NCI-H2196 (cell line): ENCODE data around the gene KHDRBS1.
A peak's percentile ranks its signal among the peaks of the same experiment; 100 is the strongest.
"Not testable (repeated sequence)": the region's sequence is repeated elsewhere in the genome, so short reads cannot be mapped to it uniquely, and the experiment has no call there.

Source experiments
- DNase-seq: peaks from one replicate; lab custom pipeline; 2025; ENCODE audit not compliant: unreplicated experiment; lab: John Stamatoyannopoulos, UW

Gene KHDRBS1

GRCh38 chr1:32012709-32013385 is 821 bp upstream of the KHDRBS1 start:
- no peak for DNase-seq

GRCh38 chr1:32014199-32014947 is 705 bp downstream of the KHDRBS1 start:
- DNase-seq = no peak

GRCh38 chr1:32014948-32015273 is 1.2 kb downstream of the KHDRBS1 start:
- no peak for DNase-seq

GRCh38 chr1:32020339-32020738 is 6.7 kb downstream of the KHDRBS1 start:
- DNase-seq = no peak

GRCh38 chr1:32021574-32022018 is 7.9 kb downstream of the KHDRBS1 start:
- not testable (repeated sequence) for DNase-seq

GRCh38 chr1:32023351-32023750 is 9.7 kb downstream of the KHDRBS1 start:
- no peak for DNase-seq

- no peak for DNase-seq
Observed at GRCh38 chr1:32025515-32025914, 11.8 kb downstream of the KHDRBS1 start.

GRCh38 chr1:32028746-32029145 is 15.1 kb downstream of the KHDRBS1 start:
- peak; percentile 29 for DNase-seq

- DNase-seq = no peak
Observed at GRCh38 chr1:32031578-32032274, 18.1 kb downstream of the KHDRBS1 start.

- DNase-seq = no peak
Observed at GRCh38 chr1:32032275-32032615, 18.6 kb downstream of the KHDRBS1 start.

GRCh38 chr1:32035119-32035518 is 21.5 kb downstream of the KHDRBS1 start:
- no peak for DNase-seq

- no peak for DNase-seq
Observed at GRCh38 chr1:32040711-32041110, 27.0 kb downstream of the KHDRBS1 start.

GRCh38 chr1:32042330-32042729 is 28.7 kb downstream of the KHDRBS1 start:
- no peak for DNase-seq

- no peak for DNase-seq
Observed at GRCh38 chr1:32044234-32044633, 30.6 kb downstream of the KHDRBS1 start.

GRCh38 chr1:32045772-32046171 is 32.1 kb downstream of the KHDRBS1 start:
- DNase-seq = no peak

GRCh38 chr1:32047701-32048100 is 34.0 kb downstream of the KHDRBS1 start:
- no peak for DNase-seq

- no peak for DNase-seq
Observed at GRCh38 chr1:32048440-32048839, 34.8 kb downstream of the KHDRBS1 start.

GRCh38 chr1:32051706-32052105 is 38.0 kb downstream of the KHDRBS1 start:
- DNase-seq = no peak

- DNase-seq = no peak
Observed at GRCh38 chr1:32052887-32053286, 39.2 kb downstream of the KHDRBS1 start.

GRCh38 chr1:32055416-32055815 is 41.7 kb downstream of the KHDRBS1 start:
- no peak for DNase-seq

GRCh38 chr1:32056598-32056997 is 42.9 kb downstream of the KHDRBS1 start:
- DNase-seq = no peak

- DNase-seq = no peak
Observed at GRCh38 chr1:32060914-32061313, 47.2 kb downstream of the KHDRBS1 start.
